Mucosa of descending colon (tissue), 3 donors: ENCODE measurements around the gene CADM1. TPM values are rescaled to one million over a fixed set of nuclear protein-coding genes. Genes with fewer than 3 reads are reported as not detected.

ENCODE experiments used
- ATAC-seq: fragments of 200-7000 bp; cut with Tn5 transposase; one replicate; pipeline ENCODE4 v1.9.1; 2020; ENCODE audit warnings: mild to moderate bottlenecking, moderate library complexity
- DNase-seq, 3 donors: peaks; one replicate each; pipeline ENCODE4 v3.0.0-alpha.2; 2020
- H3K36me3 ChIP-seq: fragments of 200-600 bp; one replicate; pipeline ENCODE4 v1.8.0; 2021; ENCODE audit warnings: low read depth, mild to moderate bottlenecking
- H3K4me1 ChIP-seq: fragments of 200-600 bp; one replicate; pipeline ENCODE4 v1.8.0; 2021; ENCODE audit warnings: low read depth, mild to moderate bottlenecking
- H3K4me3 ChIP-seq: fragments of 200-600 bp; one replicate; pipeline ENCODE4 v1.8.0; 2021; ENCODE audit warnings: mild to moderate bottlenecking
- H3K9me3 ChIP-seq: fragments of 200-600 bp; one replicate; pipeline ENCODE4 v1.8.0; 2021; ENCODE audit warnings: mild to moderate bottlenecking
- intact Hi-C, 2 donors: fragments of 100-400 bp; cut with DNase I in 1 of 2; cut with micrococcal nuclease in 1 of 2; formaldehyde crosslinking; loops; one replicate each; pipeline versions ENCODE4 v1.11.0 to v1.11.1; 2022; cut with DNase I, micrococcal nuclease
- total RNA-seq, 3 donors: library from RNA; stranded (reverse); fragmentation: NEBNext Ultra II Directional in 2 of 3; extraction: Animal tissue kit (Norgen Biotek cat#: 25700) in 2 of 3; gene quantifications; one replicate each; pipeline versions ENCODE4 v1.2.1 to v1.2.4, GENCODE V29; 2021 to 2023
- TF ChIP-seq, protein P1 (sequence below): fragments of 200-600 bp; IDR thresholded peaks from one replicate; pipeline ENCODE4 v1.8.0; 2022; ENCODE audit warnings: antibody characterized with exemption, mild to moderate bottlenecking
- donor health status: DM: no; HTN: no; CAD: no; lungs with moderate emphysema.
- donor health status: DM: no; HTN: no; CAD: no.
- donor health status: DM: no; HTN: yes; CAD: no.

The CADM1 gene
- total RNA-seq, 3 donors from 2014 or later: 4.3 to 20.2 (median 7.2) TPM

DNA sequence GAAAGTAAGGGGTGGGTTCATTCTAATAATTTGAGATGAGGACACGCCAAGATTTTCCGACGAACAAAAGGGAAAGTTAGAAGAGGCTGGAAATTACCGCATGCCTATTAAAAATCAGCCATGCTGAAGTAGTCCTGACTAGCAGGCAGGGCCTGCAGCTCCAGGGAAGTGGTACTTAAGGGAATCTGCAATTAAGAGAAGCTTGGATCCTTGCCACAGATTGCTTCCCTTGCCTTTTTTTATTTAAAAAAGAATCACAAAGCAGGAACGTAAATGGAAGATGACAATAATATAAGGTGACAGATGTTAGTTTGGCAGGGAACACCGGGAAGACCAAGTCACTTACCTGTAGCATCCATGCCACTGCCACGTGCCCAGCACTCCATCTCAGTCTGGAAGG, 359.3 kb downstream of the CADM1 start:
- DNase-seq: no peak
- H3K4me3 ChIP-seq: no peak overlapping the region
- H3K9me3 ChIP-seq: no peaks in the 10 kb centered on the region
- intact Hi-C loops: no loop called here
- H3K36me3 ChIP-seq: no peaks in the 10 kb centered on the region
- H3K4me1 ChIP-seq: no peaks in the 10 kb centered on the region
- TF ChIP-seq, protein P1, sequence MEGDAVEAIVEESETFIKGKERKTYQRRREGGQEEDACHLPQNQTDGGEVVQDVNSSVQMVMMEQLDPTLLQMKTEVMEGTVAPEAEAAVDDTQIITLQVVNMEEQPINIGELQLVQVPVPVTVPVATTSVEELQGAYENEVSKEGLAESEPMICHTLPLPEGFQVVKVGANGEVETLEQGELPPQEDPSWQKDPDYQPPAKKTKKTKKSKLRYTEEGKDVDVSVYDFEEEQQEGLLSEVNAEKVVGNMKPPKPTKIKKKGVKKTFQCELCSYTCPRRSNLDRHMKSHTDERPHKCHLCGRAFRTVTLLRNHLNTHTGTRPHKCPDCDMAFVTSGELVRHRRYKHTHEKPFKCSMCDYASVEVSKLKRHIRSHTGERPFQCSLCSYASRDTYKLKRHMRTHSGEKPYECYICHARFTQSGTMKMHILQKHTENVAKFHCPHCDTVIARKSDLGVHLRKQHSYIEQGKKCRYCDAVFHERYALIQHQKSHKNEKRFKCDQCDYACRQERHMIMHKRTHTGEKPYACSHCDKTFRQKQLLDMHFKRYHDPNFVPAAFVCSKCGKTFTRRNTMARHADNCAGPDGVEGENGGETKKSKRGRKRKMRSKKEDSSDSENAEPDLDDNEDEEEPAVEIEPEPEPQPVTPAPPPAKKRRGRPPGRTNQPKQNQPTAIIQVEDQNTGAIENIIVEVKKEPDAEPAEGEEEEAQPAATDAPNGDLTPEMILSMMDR: no peak
- no peak for ATAC-seq

DNA sequence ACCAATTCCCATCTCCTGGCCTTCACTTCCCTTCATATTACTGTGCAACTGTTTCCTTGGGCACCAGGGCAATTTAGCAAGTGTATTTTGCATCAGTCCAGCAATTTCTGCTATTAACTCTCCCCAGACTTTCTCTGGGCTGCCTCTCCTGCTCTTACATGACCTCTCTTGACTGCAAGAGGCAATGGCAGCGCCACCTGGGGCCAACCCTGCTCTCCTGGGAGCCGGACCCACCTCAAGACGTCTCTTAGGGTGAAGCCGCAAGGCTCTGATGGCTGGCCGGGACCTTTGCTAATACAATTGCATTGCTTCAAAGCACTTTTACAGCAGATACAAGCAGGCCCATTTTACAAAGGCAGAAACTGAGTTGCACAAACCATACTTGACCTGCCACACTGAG, 360.2 kb downstream of the CADM1 start:
- no peak overlapping the region for H3K4me3 ChIP-seq
- ATAC-seq: no peak
- intact Hi-C loops: no loop called here
- H3K9me3 ChIP-seq: no peaks in the 10 kb centered on the region
- TF ChIP-seq, protein P1: no peak
- H3K4me1 ChIP-seq: no peaks in the 10 kb centered on the region
- DNase-seq: no peak
- no peaks in the 10 kb centered on the region for H3K36me3 ChIP-seq

DNA sequence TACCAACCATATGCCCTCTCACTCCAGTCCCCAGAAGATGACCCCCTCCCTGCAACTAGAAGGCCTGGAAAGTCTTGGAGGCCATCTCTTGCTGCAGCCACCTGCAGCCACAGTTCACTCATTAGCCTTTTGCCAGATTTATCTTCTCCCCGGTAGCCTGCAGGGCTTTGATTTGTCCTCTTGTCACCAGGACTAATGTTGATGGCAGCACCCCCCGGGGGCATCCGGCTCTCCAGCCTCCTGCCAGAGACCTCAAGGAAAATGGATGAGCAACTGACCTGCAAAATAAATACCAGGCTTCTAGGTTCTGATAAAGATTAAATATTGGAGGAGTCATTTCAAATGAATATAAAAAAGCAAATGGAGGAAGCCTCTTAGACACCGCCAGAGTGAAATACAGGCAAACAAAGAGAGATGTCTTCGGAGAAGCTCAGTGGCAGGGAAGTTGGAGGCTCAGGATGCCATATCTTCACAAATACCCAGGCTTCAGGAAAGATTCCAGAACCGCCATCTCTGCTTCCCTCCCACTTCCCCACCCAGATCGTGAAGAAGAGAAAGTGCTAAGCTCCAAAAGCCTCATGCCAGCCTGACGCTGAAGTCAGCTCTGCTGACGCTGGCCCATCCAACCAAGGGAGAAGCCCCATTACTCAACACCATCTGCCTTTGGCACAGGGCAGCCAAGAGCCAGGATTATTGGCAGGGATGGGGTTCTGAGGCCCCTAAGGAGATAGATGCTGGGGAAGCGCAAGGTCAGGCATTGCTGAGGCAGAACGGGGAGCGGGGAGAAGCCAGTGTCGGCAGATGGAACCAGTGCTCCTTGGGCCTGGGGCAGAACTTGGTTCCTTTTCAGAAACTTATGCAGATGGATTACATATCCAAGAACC, 362.7 kb downstream of the CADM1 start:
- Histone ChIP-seq H3K9me3 (no peaks in the 10 kb centered on the region), H3K4me3 (no peak overlapping the region), H3K4me1 (no peaks in the 10 kb centered on the region), H3K36me3 (no peaks in the 10 kb centered on the region)
- ATAC-seq (no peak), DNase-seq (no peak)
- intact Hi-C loops: no loop called here
- TF ChIP-seq, protein P1: no peak

DNA sequence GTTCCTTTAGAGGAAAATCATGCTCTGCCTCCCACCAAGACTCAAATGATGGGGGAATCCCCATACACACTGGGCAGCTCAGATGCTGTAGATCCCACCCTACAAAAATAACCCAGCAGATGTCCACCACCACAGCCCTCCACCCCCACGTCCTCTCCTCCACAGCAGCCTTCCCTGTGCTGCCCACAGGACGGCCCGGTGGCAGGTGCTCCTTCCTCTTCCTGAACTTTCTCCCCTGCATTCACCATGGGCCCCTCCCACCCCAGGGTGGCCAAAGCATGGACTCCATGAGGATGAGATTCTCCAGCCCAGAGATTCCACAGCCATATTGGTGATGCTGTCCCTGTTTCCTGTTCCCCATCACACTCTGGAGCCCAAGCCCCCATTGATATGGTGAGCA, 368.3 kb downstream of the CADM1 start:
- intact Hi-C loops: no loop called here
- no peak for DNase-seq

GRCh38 chr11:115134926-115135325, 369.3 kb downstream of the CADM1 start:
- no peak overlapping the region for H3K4me3 ChIP-seq
- no peaks in the 10 kb centered on the region for H3K9me3 ChIP-seq
- ATAC-seq (no peak), DNase-seq (no peak)
- no peaks in the 10 kb centered on the region for H3K4me1 ChIP-seq
- H3K36me3 ChIP-seq: no peaks in the 10 kb centered on the region
- TF ChIP-seq, protein P1: no peak
- intact Hi-C loops: no loop called here

More for the DNA sequence above, 368.3 kb downstream of the CADM1 start:
- no peaks in the 10 kb centered on the region for H3K36me3 ChIP-seq
- no peaks in the 10 kb centered on the region for H3K4me1 ChIP-seq
- TF ChIP-seq, protein P1: no peak
- H3K9me3 ChIP-seq: no peaks in the 10 kb centered on the region
- ATAC-seq: no peak
- no peak overlapping the region for H3K4me3 ChIP-seq
